Hepatocyte (in vitro differentiated cells): ENCODE data around the gene ZNF775.

Experiments used
- CTCF ChIP-seq: fragments of 200-600 bp; sonication (generic); IDR thresholded peaks from 2 replicates; pipeline ENCODE4 v1.5.1; 2016; ENCODE audit warnings: antibody characterized with exemption, mild to moderate bottlenecking; ENCODE audit not compliant: poor library complexity
- EZH2 ChIP-seq: fragments of 200-600 bp; sonication (generic); IDR thresholded peaks from 2 replicates; pipeline ENCODE4 v1.6.1; 2016; ENCODE audit warnings: antibody characterized with exemption, mild to moderate bottlenecking, borderline replicate concordance

- no peak for TF ChIP-seq CTCF
- no peak for TF ChIP-seq EZH2
Observed at GRCh38 chr7:150396426-150396825, 17.3 kb downstream of the ZNF775 start.
